GM19452 (cell line): ENCODE results near the gene HES5.
A peak's percentile ranks its signal among the peaks of the same experiment; 100 is the strongest.

Source experiments
- ATAC-seq: cut with Tn5 transposase; IDR thresholded peaks from one replicate; pipeline ENCODE4 v1.9.1; 2021; ENCODE audit not compliant: unreplicated experiment

Gene HES5

DNA sequence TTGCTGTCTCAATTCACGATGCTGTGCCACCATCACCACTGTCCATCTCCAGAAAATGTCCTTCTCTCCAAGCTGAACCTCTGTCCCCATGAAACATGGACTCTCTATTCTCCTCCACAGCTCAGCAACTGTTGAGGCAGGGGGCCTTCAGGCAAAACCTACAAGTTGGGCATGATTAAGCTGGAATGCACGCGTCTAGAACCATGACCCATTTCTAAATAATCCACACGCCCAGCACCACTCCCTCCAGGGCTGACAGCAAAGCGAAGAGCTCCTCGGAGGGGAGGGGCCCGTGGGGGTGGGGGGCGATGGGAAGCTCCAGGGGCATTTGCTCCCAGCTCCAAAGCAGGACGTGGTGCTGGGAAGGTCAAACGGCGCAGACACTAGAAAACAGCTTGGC, 3.3 kb upstream of the HES5 start:
- ATAC-seq = no peak

DNA sequence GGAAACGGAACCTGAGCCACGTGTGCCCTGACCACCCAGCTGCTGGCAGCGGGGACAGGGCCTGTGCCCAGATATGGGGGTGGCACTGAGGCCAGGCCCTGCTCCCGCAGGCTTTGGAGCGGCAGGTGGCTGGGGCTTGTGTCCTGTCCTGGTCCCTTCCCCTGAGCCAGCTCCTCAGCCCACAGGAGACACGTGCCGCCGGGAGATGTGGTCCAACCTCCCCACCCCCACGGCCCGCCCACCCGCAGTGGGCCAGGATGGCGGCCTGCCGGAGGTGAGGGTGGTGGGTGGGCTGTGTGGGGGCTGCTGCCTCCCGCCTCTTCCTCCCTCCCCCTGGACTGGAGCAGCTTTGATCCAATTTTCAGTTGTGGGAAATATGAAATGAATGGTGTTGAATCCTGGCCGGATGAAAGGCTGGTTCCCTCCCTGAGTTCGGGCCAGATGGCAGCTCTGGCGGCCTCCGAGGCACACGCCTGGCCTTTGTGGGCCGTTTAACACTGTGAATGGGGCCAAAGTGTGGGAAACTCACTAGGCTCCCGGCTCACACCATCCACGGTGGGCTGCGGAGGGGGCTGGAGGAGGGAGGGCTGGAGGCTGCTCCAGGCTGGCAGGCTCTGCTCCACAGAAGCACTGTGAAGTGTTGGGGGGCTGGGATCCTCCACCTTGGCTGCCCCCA, 2.6 kb upstream of the HES5 start:
- no peak for ATAC-seq

DNA sequence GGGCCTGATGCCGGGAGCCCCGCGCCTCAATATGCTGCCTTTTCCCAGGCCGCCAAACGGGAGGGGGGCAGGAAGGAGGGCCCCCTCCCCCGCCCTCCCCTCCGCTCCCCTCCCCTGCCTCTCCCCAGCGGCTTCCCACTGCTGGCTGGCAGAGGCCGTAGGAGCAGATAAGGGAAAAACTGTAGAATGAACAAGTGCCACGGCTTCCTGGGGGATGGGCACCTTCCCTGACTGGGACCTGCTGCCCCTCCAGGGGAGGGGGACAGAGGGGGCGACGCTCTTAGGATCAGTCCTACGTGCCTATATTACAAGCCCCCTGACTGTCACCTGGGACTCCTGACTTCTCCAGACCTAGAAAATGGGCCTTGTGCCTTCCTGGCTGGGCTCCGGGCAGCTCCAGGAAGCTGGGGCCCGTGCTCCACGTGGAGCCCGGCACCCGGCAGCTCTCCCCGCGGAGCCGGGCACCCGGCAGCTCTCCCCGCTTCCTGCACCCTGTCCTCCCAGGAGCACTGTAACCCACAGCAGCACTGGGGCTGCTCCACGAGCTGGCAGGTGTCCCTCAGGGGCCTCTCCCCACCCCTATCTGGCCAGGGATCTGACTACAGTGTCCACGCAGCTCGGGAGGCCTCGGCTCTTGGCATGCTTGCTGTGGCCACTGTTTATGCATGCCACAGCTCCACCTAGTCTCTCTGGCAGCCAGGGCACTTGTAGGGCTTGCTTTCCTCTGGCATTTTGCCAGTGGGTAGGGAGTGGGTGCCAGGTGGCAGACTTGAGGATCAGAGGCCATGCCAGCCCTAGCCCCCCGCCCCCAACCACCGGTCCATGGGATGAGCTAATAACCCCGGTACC, 674 bp upstream of the HES5 start:
- no peak for ATAC-seq

DNA sequence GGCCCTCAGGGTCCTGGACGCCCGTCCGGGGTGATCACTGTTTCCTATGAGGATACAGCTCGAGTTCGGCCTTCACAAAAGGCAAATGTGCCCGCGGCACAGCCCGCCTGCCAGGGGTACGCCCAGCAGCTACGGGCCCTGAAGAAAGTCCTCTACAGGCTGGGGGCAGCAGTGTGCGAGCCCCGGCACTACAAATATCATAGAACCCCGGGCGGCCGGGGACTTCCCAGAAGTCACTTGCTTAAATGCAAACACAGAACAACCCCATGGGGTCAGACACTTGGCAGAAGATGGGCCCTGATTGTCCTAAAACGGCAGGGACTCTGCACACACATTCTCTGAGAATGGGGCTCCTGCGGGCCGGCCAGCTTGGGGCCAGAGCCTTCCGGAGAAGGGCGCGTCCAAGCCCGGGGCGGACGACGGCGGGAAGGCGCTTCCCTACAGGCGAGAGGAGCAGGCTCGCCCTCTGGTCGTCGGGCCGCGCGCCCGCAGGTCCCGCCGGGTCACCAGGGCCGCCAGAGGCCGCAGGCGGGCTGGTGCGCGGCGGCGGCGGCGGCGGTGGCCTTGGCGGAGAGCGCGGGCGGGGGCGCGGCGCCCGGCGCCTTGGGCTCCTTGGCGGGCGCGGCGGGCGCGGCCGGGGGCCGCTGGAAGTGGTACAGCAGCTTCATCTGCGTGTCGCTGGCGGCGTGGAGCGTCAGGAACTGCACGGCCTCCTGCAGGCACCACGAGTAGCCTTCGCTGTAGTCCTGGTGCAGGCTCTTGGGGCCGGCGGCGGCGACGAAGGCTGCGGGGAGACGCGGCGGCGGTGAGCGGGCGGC, 888 bp downstream of the HES5 start:
- ATAC-seq = no peak

DNA sequence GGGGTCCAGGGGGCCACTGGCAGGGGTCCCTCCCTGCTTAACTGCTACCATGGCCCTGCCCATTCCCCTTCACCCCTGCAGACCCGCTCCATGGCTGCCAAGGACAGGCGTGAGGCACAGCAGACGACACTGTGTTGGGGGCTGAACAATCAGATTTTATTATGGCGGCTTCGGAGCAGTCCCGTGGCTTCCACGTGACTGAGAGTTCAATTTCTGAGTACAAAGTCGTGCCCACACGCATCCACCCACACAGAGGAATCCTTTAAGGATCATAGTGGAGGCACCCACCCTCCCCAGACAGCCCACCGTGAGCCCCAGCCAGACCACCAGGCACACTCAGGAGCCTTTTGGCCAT, 1.5 kb downstream of the HES5 start:
- no peak for ATAC-seq

DNA sequence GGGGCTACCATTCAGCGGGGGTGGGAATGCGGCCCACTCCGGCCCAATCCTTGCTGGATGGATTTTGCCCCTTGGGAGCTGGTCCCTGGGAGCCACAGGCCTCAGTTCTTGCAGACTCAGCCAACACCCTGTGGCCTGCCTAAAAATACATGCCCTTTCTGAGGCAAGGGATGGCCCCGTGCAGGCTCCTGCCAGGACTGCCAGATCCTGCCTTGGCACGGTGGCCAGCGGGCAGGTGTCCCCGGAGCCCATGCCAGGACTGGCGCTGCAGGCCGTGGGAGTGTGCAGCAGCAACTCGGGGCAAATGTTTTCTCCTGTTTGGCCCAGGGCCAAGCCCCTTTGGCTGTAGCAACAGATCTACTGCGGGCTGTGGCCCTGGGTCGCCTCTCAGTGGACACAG, 2.0 kb downstream of the HES5 start:
- no peak for ATAC-seq

DNA sequence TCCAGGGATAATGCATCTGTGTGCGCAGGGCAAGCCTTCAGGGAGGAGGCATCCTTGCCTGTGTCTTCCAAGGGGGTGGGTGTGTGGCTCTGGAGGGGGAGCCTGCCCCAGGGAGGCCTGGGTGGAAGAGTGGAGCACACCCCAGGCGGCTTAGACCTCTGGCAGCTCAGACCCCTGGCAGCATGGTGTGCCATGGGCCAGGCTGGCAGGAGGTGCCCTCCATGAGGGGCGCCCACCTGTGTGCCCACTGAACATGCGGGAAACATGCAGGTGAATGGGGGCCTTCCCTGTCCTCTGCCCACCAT, 2.6 kb downstream of the HES5 start:
- no peak for ATAC-seq

DNA sequence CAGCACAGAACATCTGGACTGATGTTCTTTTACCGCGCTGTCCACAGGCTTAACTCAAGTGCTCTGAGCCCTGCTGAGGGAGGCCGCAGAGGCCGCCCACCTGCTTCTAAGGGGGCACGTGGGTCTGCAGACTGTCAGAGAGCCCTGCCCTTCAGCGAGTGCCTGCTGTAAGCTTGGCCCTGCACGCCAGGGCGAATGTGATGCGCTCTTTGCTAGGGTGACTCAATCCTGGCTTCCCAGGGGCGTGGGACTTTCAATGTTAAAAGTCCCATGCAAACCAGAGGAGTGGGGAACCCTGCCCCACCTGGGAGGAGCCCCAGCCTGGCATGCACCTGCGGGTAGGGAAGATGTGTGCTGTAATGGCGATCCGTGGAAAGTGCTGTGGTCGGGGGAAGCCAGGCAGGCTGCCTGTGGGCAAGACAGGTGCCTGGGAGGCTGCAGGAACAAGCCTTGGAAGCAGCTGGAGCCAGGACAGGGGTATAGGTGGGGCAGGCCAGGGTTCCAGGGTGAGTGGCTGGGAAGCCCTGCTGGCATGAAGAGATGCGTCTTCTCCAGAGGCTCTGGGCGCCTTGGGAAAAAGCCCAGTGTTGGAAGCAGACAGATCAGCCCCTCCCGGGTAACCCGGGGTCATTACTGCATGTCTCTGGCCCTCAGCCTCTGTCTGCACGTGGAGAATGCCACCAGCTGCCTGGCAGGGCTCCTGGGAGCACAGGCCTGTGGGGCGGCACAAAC, 3.1 kb downstream of the HES5 start:
- peak; percentile 20 for ATAC-seq

DNA sequence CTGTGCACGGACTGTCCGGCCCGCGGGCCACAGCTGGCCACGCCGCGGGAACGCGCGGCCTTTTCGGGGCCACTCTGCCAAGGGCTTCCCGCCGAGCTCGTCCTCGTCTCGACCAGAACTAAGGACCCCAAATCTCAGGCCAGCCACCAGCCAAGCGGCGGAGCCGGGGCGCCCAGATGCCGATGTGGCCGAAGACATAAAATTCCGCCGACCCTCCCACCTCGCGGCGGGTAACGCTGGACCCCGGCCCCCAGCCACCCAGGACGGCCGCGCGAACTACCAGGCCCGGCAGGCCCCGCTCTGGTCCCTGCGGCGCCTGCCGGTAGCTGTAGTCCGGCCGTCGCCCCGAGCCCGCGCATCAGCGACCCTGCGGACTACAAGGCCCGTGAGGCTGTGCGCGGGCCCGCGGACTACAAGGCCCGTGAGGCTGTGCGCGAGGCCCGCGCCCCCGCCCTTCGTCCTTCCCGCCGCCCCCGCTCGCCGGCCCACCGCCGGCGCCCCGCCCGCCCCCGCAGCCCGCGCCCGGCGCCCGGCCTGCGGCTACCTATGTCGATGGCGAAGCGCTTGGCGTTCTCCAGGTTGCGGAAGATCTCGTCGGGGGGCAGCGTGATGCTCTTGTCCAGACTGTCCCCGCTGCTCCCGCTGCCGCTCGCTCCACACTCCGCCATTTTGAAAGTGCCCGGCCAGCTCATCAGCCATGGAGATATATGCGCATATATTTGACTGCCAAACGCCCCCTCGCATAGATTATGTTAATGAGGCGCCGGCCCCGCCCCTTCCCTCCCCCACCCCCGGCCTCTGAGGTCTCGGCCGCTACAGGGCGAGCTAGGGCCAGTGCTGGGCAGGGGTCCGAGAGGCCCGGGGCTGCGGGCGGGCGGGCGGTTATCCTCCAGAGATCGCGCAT, 3.9 kb downstream of the HES5 start, which contains the start of gene PANK4:
TSS of gene PANK4 (minus strand) at position 677 of the 904 bp plus-strand sequence. CDS start at position 668, 9 bp downstream.
- ATAC-seq = peak; percentile 85

DNA sequence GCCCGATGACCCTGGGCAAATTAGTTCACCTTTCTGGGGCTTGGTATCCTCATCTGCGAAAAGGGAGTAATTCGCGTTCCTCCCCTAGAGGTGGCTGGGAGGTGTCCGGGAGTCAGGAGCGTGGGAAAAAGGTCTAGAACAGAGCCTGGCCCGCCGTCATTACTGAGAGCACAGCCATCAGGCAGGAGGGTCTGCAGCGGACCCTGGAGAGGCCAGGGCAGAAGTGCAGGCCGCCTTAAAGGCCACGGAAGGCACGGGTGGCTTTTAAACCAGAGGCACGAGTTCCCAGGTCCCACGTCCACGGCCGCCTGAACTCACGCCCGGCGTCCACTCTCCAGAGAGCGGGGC, 4.5 kb downstream of the HES5 start:
- no peak for ATAC-seq

DNA sequence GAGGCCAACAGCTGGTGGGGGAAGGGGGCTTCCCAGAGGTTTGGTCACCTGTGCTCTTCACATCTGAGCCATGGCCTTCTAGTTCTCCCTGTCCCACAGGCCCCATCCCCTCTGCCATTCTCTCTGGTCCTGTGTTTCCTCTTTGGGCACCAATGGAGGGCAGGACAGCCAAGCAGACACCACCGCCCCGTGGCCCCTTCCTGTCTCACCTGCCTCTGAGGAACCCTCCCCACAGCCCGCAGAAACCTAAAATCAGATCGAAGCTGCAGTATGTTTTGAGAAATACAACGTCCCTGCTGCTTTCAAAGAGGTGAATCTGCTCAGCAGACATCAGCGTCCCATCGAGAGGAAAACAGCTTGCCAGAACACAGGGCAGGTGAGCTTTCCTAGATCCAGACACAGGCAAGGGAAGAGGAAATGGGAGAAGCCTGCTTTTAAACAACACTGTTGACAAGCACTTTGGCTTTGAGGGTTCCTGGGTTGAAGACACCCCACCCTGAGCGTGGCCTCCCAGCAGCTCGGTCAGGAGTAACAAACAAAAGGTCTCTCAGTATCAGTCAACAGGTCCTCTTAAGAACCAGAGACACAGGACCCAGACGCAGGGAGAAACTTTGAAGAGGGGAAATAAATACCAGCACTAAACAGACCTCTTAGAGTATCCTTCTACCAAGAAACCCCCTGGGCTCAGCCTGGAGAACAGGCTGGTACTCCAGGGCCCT, 6.0 kb downstream of the HES5 start:
- no peak for ATAC-seq

DNA sequence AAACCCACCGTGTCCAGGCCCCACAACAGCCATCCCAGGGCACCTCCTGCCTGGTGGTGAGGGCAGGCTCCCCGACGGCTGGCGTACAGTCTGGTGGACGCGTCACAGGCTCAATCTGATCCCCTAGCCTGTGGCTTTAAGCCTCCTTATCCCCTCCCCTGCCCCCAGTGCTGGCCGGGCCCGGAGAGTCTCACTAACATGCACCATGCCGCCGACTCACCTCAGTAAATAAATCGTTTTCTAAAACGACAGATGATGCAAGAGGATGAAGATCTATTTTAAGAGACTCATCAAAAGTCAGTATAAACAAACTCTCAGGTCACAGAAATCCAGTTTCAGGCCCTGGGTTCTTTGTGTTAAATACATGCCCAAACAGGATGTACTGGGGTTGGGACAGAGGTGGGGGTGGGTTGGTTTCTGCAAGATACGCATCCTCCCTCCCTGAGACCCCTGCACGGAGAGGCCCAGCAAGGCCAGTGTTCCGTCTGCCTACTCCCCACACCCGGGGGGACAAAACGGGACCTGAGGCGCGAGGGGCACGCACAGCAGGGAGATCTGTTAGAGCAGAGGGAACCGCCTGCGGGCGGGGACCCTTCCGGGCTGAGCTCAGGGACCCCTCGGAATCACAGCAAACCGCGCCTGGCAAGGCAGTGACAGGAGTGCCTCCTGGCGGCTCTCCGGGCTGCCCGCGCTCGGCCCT, 6.7 kb downstream of the HES5 start:
- ATAC-seq = no peak

DNA sequence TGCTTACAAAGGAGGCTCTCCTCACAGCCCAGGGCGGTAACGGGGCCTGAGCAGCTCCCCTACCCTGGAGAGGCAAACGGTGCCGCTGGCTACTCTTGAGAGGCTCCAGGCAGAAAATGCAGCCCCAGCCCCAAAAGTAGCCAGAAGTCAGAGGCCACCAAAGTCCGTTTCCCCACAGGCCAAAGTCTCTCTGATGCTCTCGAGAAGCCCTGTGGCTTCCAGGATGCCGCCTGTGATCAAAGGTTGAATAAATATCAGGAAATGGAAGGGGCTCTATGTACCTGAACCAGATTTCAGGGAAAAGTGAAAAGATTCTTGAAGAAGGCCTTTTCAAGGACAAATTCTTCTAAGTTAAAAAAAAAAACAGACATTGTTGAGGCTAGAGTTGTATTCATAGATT, 7.8 kb downstream of the HES5 start:
- ATAC-seq = no peak

DNA sequence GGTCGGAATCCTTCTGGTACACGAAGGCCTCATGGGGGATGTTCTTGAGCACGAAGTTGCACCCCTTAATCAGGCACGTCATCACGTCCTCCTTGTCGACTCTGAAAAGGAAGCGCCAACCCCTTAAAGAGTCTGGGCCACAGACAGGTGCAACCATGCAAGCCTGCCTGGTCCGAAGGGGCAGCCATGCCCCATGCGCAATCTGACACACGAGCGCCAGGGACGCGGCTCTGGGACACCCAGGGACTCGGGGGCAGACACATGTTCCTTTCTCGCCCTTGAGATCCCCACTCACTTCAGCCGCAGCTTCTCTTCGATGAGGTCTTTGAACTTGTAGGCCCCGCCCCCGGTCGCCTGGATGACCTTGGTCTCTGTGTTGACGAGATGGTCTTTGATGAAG, 9.3 kb downstream of the HES5 start:
- ATAC-seq = no peak

DNA sequence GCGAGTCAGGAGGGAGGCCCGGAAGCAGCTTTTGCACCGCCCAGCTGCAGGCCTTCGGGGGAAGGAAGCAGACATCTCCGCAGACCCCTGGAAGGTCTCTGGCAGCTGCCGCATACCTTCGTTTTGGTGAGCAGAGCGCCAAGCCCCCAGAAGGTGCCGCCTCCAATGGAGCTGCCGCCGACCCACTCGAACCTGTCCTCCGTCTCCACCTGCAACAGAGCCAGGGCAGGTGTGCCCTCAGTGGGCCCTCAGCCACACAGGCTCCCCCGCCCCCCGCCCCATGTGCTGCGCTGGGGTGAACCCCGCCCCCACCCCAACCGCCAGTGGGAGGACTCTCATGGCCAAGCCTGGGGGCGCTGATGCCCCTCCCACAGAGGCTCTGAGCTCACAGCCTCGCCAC, 9.9 kb downstream of the HES5 start:
- ATAC-seq = no peak

DNA sequence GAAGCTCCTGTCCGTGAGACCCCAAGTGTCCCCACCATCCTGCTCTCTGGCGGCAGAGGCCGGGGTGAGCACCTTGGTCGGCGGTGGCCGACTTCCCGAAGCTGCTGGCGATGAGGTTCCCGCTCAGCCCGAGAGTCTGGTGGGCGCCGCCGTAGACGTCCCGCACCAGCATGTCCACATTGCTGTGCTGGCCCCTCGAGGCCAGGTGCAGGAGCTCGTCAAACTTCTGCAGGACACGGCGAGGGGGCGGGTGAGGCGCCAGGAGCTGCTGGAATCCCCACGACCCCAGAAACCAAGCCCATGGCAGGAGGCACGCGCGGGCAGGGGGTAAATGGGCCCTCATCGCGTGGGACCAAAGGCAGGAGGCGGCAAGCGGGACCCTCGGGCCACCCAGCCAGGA, 10.3 kb downstream of the HES5 start:
- ATAC-seq = no peak

DNA sequence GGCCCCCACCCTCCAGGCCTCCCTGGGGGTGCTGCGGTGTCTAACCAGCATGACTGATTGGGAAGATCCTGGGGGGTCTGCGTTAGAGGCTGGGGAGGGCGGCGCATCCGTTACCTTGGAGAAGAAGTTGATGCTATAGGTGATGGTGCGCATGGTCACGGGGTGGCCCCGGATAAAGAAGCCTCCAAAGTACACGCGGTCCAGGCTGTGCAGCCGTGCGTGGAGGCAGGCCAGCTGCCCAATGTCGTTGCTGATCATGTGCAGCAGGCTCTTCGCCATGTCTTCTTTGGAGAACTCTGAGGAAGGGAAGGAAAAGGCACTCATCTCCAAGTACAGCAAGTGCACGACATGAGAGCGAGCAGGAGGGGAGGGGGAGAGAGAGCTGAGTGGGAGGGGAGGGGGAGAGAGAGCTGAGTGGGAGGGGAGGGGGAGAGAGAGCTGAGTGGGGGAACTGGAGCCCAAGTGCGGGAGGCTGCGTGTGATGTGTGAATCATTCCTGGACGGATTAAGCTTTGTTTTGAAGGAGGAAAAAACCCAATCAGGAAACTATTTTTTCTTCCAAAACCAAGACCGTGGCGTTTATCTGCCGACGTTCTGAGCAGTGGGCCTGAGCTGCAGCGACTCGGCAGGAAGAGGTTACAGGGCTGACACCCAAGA, 10.9 kb downstream of the HES5 start:
- ATAC-seq = no peak

DNA sequence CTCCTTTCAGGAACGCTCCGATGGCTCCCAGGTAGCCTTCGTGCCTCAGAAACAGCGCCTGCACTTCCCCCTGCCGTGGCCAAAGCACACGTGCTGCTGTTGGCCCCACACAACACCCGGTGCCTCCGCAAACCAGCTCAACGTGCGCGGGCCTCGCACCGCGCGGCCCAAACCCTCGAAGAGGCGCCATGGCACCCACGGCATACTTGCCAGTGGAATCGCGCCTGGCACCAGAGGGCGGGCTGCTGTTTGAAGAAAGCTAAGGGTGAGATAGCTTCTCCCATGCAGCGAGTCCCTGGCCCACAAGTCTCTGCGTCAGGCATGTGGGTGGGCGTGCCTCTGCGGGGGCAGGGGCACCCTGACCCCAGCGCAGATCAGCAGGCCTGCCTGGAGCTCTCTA, 11.5 kb downstream of the HES5 start:
- ATAC-seq = no peak

DNA sequence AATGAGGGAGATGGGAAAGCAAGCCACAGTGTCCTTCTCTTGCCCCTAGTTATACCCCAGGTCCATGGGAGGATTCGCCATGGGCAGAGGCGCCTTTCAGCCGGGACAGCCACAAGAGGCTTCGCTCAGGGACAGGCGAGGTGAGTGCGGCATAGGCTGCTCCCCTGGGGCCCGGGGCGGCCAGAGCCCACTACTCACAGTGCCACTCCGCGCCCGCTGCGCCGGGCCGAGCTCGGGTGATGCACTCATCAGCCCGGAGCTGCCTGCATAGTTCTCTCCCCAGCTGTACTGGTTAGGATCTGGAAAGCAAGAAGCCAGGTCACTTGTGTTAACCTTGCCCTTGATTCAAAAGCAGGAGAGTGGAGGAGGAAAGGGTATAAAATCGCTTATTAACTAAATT, 12.1 kb downstream of the HES5 start:
- no peak for ATAC-seq
